Measurements from ENCODE around the gene KNSTRN. TPM values are rescaled to one million over a fixed set of nuclear protein-coding genes. Genes with fewer than 3 reads are reported as not detected.

The KNSTRN gene
- polyA plus RNA-seq (ENCODE audit: insufficient read length), result 46.4 TPM
- long read RNA-seq, donor 1, transcript KNSTRN-201 (9 exons, 1,714 nt), result major isoform, 11 of 15 reads
- long read RNA-seq, donor 1, partial matches to known transcripts, result 0 of 15 reads
- long read RNA-seq, donor 1, other reads (novel, unspliced or antisense), result 0 of 15 reads
- long read RNA-seq, donor 2, transcript KNSTRN-201 (9 exons, 1,714 nt), result major isoform, 8 of 9 reads
- long read RNA-seq, donor 2, partial matches to known transcripts, result 0 of 9 reads
- long read RNA-seq, donor 2, other reads (novel, unspliced or antisense), result 0 of 9 reads
- long read RNA-seq, donor 3, transcript KNSTRN-201 (9 exons, 1,714 nt), result major isoform, 9 of 11 reads
- long read RNA-seq, donor 3, partial matches to known transcripts, result 0 of 11 reads
- long read RNA-seq, donor 3, other reads (novel, unspliced or antisense), result 0 of 11 reads
- long read RNA-seq, donor 4, partial matches to known transcripts, result 0 of 1 reads
- long read RNA-seq, donor 4, other reads (novel, unspliced or antisense), result 0 of 1 reads
- long read RNA-seq, donor 5, transcript KNSTRN-201 (9 exons, 1,714 nt), result major isoform, 19 of 32 reads
- long read RNA-seq, donor 5, partial matches to known transcripts, result 8 of 32 reads
- long read RNA-seq, donor 5, other reads (novel, unspliced or antisense), result 0 of 32 reads
- long read RNA-seq, donor 6, transcript KNSTRN-201 (9 exons, 1,714 nt), result major isoform, 14 of 16 reads
- long read RNA-seq, donor 6, partial matches to known transcripts, result 0 of 16 reads
- long read RNA-seq, donor 6, other reads (novel, unspliced or antisense), result 0 of 16 reads
- long read RNA-seq, donor 7, transcript KNSTRN-201 (9 exons, 1,714 nt), result major isoform, 15 of 24 reads
- long read RNA-seq, donor 7, partial matches to known transcripts, result 7 of 24 reads
- long read RNA-seq, donor 7, other reads (novel, unspliced or antisense), result 0 of 24 reads
- long read RNA-seq, donor 8, partial matches to known transcripts, result 0 of 3 reads
- long read RNA-seq, donor 8, other reads (novel, unspliced or antisense), result 0 of 3 reads

- peak; percentile 92 for DNase-seq
Observed at GRCh38 chr15:40382580-40383456, at the start of gene KNSTRN. Gene KNSTRN, plus strand, starts transcription at chr15:40382721. Its CDS starts 115 bp downstream, at chr15:40382836.

GRCh38 chr15:40333922-40334492 lies 48.5 kb upstream of the KNSTRN start:
- no peak for DNase-seq

- no peak for DNase-seq
Observed at GRCh38 chr15:40334541-40334940, 48.0 kb upstream of the KNSTRN start.

DNA sequence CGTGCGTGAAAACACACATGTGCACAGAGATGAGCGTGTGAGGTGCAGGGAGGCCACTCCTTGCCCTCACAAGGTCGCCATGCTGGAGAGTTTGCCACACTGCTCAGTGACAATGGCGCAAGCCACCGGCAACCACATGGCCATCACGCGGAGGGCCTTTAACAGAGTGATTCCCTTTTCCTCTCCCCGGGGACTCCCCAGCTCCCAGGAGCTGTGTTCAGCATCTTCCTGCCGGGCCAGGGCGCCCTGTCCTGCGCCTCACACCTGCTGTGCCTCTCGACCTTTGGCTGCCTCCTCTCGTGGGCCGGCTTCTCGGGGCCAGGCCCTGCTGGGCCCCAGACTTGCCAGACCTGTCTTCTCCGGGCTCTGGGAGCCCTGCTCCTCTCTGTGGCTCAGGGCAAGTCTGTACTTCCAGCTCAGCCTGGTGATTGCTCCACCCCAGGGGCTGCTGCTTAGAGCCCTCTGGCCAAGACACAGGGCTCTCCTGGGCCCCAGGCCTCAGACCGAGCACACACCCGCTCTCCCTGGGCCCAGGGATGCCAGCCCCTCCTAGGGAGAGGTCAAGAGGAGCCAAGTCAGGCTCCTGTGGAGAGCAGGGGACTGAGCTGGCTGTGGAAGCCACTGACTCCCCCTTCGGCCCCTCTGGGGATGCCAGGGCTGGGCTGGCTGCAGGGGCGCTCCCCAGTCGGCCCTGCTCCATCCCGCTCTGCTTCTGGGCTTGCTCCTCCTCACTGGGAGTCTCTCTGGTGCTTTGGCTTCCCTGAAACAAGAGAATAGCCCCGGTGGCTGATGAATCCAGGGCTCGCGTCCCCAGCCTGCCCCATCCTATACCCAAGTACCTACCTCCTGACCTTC lies 47.4 kb upstream of the KNSTRN start:
- no peak for DNase-seq

GRCh38 chr15:40335938-40336743 lies 46.4 kb upstream of the KNSTRN start:
- no peak for DNase-seq

GRCh38 chr15:40336744-40337122 lies 45.8 kb upstream of the KNSTRN start:
- no peak for DNase-seq

- DNase-seq, result no peak
Observed at GRCh38 chr15:40337597-40337996, 44.9 kb upstream of the KNSTRN start.

DNA sequence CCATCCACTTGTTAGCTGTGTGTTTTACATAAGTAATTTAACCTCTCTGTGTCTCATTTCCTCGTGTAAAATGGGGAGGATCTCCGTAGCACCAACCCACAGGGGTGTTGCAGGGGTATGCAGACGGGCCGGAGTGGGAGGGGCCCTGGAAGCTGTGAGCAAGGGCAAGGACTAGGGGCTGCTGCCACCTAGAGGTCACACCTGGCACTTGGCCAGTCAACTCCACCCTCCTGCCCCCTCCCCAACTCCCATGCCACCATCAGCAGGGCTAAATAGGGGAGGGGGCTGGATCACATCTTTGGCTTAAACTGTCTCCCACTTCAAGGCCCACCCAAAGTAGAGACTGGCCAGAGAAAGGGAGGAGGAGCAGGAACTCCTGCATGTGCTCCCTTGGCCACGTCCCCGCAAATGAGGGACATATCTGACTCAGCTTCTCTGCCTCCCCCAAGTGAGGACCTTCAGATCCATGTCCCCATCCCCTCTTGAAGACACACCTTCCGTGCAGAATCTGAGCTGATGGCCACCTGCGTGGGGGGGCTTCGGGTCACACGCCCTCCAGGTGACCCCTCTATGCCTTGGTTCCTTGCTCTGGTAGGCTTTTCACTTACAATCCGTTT lies 44.4 kb upstream of the KNSTRN start:
- DNase-seq, result no peak

GRCh38 chr15:40338921-40339620 lies 43.5 kb upstream of the KNSTRN start:
- DNase-seq, result no peak

DNA sequence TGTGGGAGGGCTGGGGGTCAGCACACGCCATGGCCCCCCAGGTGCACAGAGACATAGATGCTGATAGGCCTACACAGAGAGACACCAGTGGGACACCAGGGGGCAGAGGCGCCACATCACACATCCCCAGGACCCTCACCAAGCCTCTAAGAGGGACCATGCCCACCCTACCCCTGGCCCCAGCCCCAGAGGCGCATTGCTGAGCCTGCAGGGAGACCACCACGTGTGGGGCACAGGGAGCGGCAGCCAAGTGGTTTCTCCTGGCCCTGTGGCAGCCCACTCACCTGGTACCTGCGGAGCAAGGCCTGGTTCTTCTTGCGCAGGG lies 42.9 kb upstream of the KNSTRN start:
- no peak for DNase-seq

DNA sequence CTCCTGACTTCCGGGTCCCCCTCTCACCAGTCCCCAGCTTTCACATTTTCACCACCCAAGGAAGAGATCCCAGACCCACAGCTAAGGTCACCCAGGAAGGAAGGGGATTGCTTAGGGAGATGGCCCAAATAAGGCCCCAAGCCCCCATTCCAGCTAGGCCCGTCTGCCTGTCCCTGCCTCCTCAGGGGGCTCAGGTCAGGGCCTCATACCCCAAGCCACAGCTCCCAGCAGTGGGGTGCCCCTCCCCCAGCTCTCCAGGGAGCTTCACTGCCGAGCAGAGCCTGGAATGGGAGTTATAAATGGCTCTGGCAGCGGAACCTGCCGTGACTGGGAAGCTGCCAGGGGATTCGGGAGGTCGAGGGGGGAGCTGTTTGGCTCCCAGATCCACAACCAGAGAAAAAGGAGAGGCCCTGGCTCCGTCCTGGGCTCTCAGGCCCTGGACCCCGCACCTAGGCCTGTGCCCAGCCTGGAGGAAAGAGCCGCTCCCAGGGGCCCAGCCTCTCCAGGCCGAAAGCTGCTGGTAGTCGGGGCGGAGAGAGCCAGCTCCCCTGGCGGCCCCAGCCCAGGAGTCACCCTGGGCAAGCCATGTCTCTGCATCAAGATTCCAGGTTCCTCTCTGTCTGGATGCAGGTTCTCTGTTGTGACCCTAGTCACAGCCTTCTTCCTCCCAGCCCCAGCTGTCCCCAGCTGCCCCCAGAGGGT lies 42.3 kb upstream of the KNSTRN start:
- no peak for DNase-seq

DNA sequence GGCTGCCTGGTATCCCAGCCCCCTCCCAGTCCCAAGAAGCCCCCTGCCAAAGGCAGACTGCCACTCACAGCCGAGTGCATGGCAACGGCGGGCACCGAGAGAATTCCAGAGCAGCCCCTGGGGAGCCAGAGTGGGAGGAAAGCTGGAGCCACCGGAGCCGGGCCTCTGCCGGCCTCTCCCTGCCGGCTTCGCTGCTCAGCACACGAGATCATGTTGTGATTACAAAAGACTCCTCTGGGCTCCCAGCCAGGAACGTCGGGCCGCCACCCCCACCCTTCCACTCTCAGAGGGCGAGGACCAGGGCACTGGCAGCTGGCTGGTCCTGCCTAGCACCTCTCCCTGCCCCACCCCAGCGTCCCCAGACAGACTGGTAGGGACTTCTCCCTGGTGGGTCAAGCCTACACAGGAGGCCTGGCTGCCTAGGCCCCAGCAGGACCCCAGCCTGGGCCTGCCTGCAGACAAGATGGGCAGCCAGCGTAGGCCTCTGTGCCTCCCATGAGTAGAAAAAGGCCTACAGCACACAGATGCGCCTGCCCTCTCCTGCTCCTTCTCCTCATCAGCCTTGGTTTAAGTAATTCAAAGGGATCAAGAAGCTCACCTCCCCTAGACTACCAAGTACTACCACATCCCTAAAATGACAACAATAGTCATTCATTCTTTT lies 41.7 kb upstream of the KNSTRN start, which contains the start of gene CCDC9B:
Gene CCDC9B (minus strand): TSS at position 200 of the 661 bp plus-strand sequence. CDS start 120 bp downstream, at position 80.
- DNase-seq, result peak; percentile 77

DNA sequence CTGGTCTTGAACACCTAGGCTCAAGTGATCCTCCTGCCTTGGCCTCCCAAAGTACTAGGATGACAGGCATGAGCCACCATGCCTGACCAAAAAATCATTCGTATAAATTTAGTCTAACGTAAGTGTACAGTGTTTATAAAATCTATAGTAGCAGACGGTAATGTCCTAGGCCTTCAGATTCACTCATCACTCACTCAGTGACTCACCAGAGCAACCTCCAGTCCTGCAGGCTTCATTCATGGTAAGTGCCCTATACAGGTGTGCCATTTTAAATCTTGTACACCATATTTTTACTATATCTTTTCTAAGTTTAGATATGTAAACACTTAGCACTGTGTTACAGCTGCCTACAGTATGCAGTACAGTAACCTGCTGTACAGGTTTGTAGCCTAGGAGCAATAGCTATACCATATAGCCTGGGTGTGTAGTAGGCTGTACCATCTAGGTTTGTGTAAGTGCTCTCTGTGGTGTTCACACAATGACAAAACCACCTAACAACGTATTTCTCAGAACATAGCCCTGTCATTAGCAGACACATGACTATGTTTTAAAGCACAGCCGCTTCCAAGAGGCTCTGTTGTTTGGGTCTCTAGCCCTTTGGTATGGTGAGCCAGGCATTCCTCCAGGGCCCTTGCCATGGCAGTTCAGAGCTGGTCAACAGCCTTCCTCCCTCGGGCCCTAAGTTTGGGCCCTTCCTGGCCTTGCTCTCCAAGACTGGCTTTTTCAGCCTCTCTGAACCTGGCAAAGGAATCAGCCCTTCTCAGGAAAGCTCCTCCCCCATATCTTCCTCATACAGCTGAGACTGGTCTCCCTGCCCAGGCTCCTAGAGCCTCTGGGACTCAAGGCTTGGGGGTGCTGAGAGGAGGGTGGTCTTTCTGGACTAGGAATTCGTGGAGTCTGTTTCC lies 39.9 kb upstream of the KNSTRN start:
- no peak for DNase-seq

- no peak for DNase-seq
Observed at GRCh38 chr15:40343512-40343911, 39.0 kb upstream of the KNSTRN start.

- no peak for DNase-seq
Observed at GRCh38 chr15:40344217-40344616, 38.3 kb upstream of the KNSTRN start.

DNA sequence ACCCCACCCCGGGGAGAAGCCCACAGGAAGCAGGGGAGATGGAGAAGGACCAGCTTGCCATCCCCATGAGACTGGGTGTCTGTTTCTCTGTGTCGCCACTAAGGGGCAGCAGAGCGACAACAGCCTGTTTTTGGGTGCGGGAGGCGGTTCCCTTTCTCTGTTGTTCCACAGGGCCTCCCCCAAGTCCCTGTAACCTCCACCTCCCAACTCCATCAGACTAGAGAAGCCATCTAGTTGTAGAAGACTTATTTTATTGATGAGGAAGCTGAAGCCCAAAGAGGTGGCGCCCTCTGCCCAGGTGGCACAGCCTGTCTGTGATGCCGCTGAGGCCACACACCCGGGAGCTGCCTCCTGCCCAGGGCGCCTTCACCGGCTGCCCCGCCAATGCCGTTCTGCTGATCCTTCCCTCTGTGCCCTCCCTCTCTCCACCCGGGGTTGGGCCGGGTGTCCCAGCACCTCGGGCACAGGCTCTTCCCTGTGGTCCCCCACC lies 37.8 kb upstream of the KNSTRN start:
- DNase-seq, result no peak

Measured in left kidney (tissue), 8 donors.